Amniotic epithelial cell (primary cell): ENCODE measurements around the gene OR51M1.
"Not testable (repeated sequence)": the region's sequence is repeated elsewhere in the genome, so short reads cannot be mapped to it uniquely, and the experiment has no call there.

ENCODE experiments used
- DNase-seq: peaks from one replicate; pipeline ENCODE4 v3.0.0-alpha.2; 2010; ENCODE audit warnings: low read depth

Gene OR51M1

GRCh38 chr11:5383576-5383975, at the start of gene OR51M1:
OR51M1 (plus strand) TSS chr11:5383812; CDS start chr11:5389399, 5,587 bp downstream.
- no peak for DNase-seq

GRCh38 chr11:5335170-5335569, 48.4 kb upstream of the OR51M1 start:
- no peak for DNase-seq

- DNase-seq: peak; percentile 56
Observed at GRCh38 chr11:5336331-5336730, 47.3 kb upstream of the OR51M1 start.

GRCh38 chr11:5337253-5337652, 46.4 kb upstream of the OR51M1 start:
- DNase-seq: not testable (repeated sequence)

- no peak for DNase-seq
Observed at GRCh38 chr11:5339771-5340322, 43.8 kb upstream of the OR51M1 start.

DNA sequence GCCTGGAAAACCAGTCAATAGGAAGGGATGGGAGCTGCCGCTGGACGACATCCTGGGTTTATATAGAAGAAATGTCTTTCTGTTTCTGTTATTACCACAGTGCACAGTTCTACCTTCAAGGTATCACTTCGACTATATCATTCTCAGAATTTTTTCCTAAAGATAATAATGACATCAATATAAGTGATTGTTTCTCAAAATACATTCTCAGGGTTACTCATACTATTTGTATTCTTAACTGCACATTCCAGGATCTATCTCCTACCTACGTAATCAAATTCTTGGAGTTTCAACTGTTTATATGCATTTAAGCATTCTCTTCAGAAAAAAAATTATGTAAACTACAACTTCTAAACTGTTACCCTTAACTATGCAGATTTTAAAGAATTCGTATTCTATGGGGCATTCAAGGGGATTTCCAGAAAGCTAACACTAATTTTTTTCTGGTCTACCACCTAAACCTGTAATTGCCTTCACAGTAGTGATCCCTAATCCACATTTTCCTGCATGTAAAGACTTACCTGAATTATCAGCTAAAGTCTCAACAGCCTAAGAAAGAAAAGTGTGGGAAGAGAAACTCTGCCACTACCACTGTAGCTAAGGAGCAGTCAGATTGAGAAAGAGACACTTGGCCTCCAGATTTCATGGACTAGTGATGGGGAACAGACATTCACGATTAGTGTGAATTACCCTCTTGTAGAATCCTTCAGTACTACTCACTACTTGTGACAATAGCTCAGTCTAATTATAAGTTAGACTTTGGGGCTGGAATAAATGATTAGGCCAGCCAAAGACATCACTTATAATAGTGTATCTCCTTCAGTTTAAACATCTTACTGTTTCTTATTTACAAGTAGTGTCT, 39.9 kb upstream of the OR51M1 start, which contains the start of gene OR51B5:
TSS of gene OR51B5 (minus strand) at position 51 of the 862 bp plus-strand sequence. CDS start at position 51, 0 bp downstream.
- DNase-seq: peak; percentile 43

GRCh38 chr11:5345831-5346230, 37.8 kb upstream of the OR51M1 start:
- DNase-seq: peak; percentile 72

DNA sequence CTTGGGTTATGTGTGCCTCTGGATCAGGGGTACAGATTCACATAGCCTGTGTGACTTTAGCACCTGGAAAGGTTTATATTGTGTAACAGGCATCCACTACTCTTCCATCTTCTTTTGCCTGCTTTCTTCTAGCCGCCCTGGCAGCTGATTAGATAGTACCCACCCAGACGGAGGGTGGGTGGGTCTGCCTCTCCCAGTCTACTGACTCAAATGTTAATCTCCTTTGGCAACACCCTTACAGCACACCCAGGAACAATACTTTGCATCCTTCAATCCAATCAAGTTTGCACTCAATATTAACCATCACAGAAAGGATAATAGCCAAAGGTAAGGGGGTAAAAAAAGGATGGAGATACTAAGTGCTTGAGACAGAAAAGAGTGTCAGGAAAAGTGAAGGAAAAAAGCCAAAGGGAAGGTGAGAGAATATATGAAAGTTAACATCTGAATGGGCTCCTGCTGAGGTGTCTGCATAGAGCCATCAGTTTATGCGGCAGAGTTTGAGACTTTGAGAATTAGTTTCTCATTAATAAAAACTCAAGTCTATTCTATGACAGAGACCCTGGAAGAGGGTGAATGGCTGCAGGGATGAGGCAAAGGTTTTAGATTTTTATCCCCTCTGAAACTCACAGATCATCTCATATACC, 34.9 kb upstream of the OR51M1 start:
- DNase-seq: no peak

GRCh38 chr11:5349550-5349949, 34.1 kb upstream of the OR51M1 start:
- no peak for DNase-seq

DNA sequence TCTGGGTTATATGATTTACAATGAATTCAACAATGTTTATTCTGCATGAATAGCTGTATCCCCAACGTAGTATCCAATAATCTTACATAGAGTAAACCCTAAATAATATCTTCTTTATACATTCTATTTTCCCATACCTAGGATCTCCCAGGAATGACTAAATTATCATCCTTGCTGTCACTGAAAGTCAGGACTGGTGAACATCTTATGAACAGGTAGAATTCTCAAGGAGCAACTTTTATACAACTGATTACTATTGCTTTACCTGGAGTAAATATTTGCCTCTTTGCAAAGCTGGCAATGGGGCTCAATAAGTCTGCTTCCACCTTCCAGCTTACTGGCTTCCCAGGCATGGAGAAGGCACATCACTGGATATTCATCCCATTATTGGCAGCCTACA, 32.4 kb upstream of the OR51M1 start, which contains the start of gene OR51B6:
TSS of gene OR51B6 (plus strand) at position 301 of the 400 bp plus-strand sequence. CDS start at position 301, 0 bp downstream.
- no peak for DNase-seq

DNA sequence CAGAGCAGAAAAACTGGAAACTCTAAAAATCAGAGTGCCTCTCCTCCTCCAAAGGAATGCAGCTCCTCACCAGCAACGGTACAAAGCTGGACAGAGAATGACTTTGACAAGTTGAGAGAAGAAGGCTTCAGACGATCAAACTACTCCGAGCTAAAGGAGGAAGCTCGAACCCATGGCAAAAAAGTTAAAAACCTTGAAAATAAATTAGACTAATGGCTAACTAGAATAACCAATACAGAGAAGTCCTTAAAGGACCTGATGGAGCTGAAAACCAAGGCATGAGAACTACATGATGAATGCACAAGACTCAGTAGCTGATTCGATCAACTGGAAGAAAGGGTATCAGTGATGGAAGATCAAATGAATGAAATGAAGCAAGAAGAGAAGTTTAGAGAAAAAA, 27.6 kb upstream of the OR51M1 start:
- DNase-seq: not testable (repeated sequence)

DNA sequence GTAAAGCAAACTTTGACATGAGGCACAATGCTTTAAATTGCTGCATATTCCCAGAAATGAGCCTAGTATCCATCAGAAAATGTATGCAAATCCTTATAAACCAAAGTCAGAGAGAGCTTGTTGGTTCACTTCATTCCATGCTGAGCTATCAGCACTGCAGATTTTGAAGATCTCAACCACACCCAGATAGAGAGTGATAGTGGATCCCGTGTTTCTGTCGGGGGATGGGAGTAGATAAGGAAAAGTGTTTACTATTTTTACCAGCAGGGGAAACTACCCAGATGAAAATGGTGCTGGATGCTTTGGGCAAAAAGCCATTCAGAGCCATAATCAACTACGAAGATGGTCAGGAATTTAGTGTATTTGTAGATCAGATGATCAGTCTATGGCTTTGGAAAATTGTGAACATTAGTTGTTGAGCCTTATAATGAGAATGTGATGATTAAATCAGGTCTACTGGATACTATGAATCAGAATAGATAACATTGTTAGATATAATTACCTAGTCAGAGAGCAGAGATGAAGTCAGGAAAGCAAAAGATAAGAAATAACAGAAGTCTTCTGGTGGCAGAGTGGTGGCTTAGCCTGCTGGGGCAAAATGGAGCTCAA, 21.5 kb upstream of the OR51M1 start:
- DNase-seq: peak; percentile 36

GRCh38 chr11:5363679-5364078, 19.9 kb upstream of the OR51M1 start:
- no peak for DNase-seq

- peak; percentile 89 for DNase-seq
Observed at GRCh38 chr11:5364214-5364613, 19.4 kb upstream of the OR51M1 start.

DNA sequence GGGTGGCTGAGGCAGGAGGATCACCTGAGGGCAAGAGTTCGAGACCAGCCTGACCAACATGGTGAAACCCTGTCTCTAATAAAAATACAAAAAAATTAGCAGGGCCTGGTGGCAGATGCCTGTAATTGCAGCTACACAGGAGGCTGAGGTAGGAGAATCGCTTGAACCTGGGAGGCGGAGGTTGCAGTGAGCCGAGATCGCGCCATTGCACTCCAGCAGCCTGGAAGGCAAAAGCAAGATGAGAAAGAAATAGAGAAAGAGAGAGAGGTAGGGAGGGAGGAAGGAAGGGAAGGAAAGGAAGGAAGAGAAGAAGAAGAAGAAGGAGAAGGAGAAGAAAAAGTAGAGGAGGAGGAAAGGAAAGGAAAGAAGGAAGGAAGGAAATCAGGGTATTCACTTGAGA, 17.2 kb upstream of the OR51M1 start:
- not testable (repeated sequence) for DNase-seq

DNA sequence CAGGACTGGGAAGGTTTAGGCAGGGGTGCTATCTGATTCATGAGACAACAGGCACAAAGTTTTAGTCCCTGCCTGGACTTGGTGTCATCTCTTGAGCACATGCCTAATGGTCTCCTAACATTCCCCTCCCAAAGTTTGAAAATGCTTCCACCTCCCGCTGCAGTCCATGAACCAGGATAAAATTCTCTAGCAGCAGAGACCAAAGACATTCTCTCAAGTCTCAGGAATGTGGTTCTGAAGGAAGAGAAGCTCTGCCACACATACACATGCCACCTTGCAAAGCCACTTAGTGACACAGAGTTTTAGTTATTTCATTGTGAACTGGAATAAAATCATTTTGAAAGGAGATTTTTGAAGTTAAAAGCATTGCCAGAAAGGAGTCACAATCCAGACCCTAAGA, 16.8 kb upstream of the OR51M1 start:
- DNase-seq: no peak

- DNase-seq: peak; percentile 92
Observed at GRCh38 chr11:5367448-5368074, 16.1 kb upstream of the OR51M1 start.

GRCh38 chr11:5368502-5369043, 15.0 kb upstream of the OR51M1 start:
- DNase-seq: no peak

- peak; percentile 58 for DNase-seq
Observed at GRCh38 chr11:5369789-5370188, 13.8 kb upstream of the OR51M1 start.

DNA sequence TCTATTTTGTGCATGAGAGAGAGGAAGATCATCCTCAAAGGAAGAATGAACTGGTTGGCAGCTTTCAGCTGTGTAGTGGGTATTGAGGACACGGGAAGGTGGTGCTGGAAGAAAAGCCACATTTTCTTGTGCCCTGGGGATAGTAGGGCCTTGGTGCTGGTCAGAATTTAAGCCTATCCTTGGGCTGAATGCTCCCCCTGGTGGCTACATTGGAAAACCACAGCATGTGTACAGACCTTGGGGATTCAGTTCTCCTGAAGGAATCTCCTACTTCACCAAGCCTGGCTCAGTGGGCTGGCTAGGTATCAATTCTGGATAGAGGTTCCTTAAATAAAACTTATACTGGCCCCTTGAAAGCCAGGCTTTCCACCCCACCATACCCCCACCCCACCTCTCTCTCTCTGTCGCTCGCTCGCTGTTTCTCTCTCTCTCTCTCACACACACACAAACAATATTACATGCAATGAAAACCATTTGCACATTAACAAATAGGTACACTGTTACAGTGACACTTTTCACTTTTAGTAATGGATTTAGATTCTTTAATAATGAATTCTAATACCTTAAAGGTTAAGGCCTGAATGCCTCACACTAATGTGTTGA, 2.8 kb upstream of the OR51M1 start:
- peak; percentile 61 for DNase-seq

DNA sequence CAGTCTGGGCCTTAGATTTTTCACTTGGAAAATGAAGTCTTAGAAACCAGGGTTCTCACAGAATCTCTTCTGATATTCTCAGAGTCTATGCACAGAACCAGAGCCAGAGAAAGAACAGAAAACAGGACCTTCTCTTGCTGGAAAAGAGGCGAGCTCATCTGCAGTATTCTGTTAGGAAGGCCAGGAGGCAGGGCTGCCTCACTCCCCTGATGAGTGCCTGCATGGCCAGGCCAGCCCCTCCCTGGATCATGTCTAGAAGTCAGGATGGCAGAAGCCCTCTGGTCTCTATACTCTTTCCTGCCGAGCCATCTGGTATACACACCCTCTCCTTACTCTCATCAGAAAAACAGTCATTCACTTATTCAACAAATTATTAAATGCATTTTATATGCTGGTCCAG, 723 bp downstream of the OR51M1 start:
- DNase-seq: no peak
